GM21423 (cell line): ENCODE results near the gene CELF4.

Experiments
- ATAC-seq: cut with Tn5 transposase; IDR thresholded peaks from one replicate; pipeline ENCODE4 v1.9.1; 2021; ENCODE audit warnings: mild to moderate bottlenecking, moderate library complexity; ENCODE audit not compliant: unreplicated experiment

Gene CELF4

GRCh38 chr18:37565101-37565976 lies at the start of gene CELF4:
CELF4 (minus strand) TSS chr18:37565798.
- no peak for ATAC-seq

- ATAC-seq = no peak
Measured at GRCh38 chr18:37613253-37613565, 47.6 kb upstream of the CELF4 start.

GRCh38 chr18:37612524-37613252 lies 47.1 kb upstream of the CELF4 start:
- ATAC-seq = no peak

- ATAC-seq = no peak
Measured at GRCh38 chr18:37611614-37612279, 46.1 kb upstream of the CELF4 start.

GRCh38 chr18:37608876-37609275 lies 43.3 kb upstream of the CELF4 start:
- no peak for ATAC-seq

GRCh38 chr18:37607281-37607680 lies 41.7 kb upstream of the CELF4 start:
- no peak for ATAC-seq

GRCh38 chr18:37604032-37604431 lies 38.4 kb upstream of the CELF4 start:
- ATAC-seq = no peak

GRCh38 chr18:37598966-37599896 lies 33.6 kb upstream of the CELF4 start:
- ATAC-seq = no peak

- no peak for ATAC-seq
Measured at GRCh38 chr18:37598396-37598795, 32.8 kb upstream of the CELF4 start.

GRCh38 chr18:37590346-37590745 lies 24.7 kb upstream of the CELF4 start:
- ATAC-seq = no peak

GRCh38 chr18:37588289-37588688 lies 22.7 kb upstream of the CELF4 start:
- ATAC-seq = no peak

- no peak for ATAC-seq
Measured at GRCh38 chr18:37586656-37587225, 21.1 kb upstream of the CELF4 start.

GRCh38 chr18:37584952-37585695 lies 19.5 kb upstream of the CELF4 start:
- ATAC-seq = no peak

GRCh38 chr18:37584217-37584616 lies 18.6 kb upstream of the CELF4 start:
- no peak for ATAC-seq

GRCh38 chr18:37582261-37582660 lies 16.7 kb upstream of the CELF4 start:
- no peak for ATAC-seq

- ATAC-seq = no peak
Measured at GRCh38 chr18:37578886-37579513, 13.4 kb upstream of the CELF4 start.

GRCh38 chr18:37578182-37578678 lies 12.6 kb upstream of the CELF4 start:
- no peak for ATAC-seq

GRCh38 chr18:37577051-37577611 lies 11.5 kb upstream of the CELF4 start:
- no peak for ATAC-seq

GRCh38 chr18:37575646-37576045 lies 10.0 kb upstream of the CELF4 start:
- ATAC-seq = no peak
